SJSA1 (cell line): ENCODE data around the gene ALK. TPM values are rescaled to one million over a fixed set of nuclear protein-coding genes. Genes with fewer than 3 reads are reported as not detected.

ENCODE experiments used
- DNase-seq, 2 experiments: peaks; one replicate each; pipeline ENCODE4 v3.0.0-alpha.2; 2015 to 2020; ENCODE audit warnings: low spot score in 2 of 2, low read depth in 1 of 2
- H3K27ac ChIP-seq: fragments of 250-450 bp; sonication (Bioruptor Pico); 2 replicates; pipeline ENCODE4 v1.5.1; 2020; ENCODE audit warnings: mild to moderate bottlenecking, moderate library complexity
- H3K27me3 ChIP-seq: fragments of 250-450 bp; sonication (Bioruptor Pico); replicated peaks from 2 replicates; pipeline ENCODE4 v1.5.1; 2020; ENCODE audit warnings: mild to moderate bottlenecking, moderate library complexity
- H3K36me3 ChIP-seq: fragments of 250-450 bp; sonication (Bioruptor Pico); 2 replicates; pipeline ENCODE4 v1.5.1; 2020; ENCODE audit warnings: mild to moderate bottlenecking
- H3K4me1 ChIP-seq: fragments of 250-450 bp; sonication (Bioruptor Pico); replicated peaks from 2 replicates; pipeline ENCODE4 v1.6.1; 2021; ENCODE audit warnings: mild to moderate bottlenecking
- H3K4me3 ChIP-seq: fragments of 250-450 bp; sonication (Bioruptor Pico); 2 replicates; pipeline ENCODE4 v1.5.1; 2020; ENCODE audit warnings: mild to moderate bottlenecking
- H3K9me3 ChIP-seq: fragments of 250-450 bp; sonication (Bioruptor Pico); replicated peaks from 2 replicates; pipeline ENCODE4 v1.5.1; 2020; ENCODE audit warnings: mild to moderate bottlenecking
- total RNA-seq: library from RNA; depleted of rRNA; stranded (reverse); fragments of >200 nt; shearing (Covaris generic); gene quantifications from 2 replicates; pipeline ENCODE4 v1.2.3, GENCODE V29; 2014

ALK gene
- total RNA-seq, 1 experiment from 2014 or later: not detected

GRCh38 chr2:29227935-29228675 lies 693.3 kb downstream of the ALK start:
- DNase-seq: peak; percentile 32 to 61
- no peaks in the 10 kb centered on the region for H3K9me3 ChIP-seq
- H3K27ac ChIP-seq: no peak overlapping the region
- H3K27me3 ChIP-seq: peaks cover 13% of the 10 kb centered on the region; the same call in 1 of the 2 replicates
- no peaks in the 10 kb centered on the region for H3K36me3 ChIP-seq
- no peak overlapping the region for H3K4me3 ChIP-seq
- H3K4me1 ChIP-seq: peaks cover 8% of the 10 kb centered on the region

- Histone ChIP-seq H3K27ac (no peak overlapping the region), H3K27me3 (peaks cover 6% of the 10 kb centered on the region; the same call in 1 of the 2 replicates), H3K36me3 (no peaks in the 10 kb centered on the region), H3K9me3 (no peaks in the 10 kb centered on the region), H3K4me3 (no peak overlapping the region), H3K4me1 (peaks cover 8% of the 10 kb centered on the region)
- no peak for DNase-seq
Measured at GRCh38 chr2:29226808-29227207, 694.6 kb downstream of the ALK start.

- Histone ChIP-seq H3K9me3 (no peaks in the 10 kb centered on the region), H3K4me3 (no peak overlapping the region), H3K4me1 (peaks cover 8% of the 10 kb centered on the region), H3K27me3 (peaks cover 6% of the 10 kb centered on the region; the same call in 1 of the 2 replicates), H3K27ac (no peak overlapping the region), H3K36me3 (no peaks in the 10 kb centered on the region)
- no peak for DNase-seq
Measured at GRCh38 chr2:29226375-29226774, 695.0 kb downstream of the ALK start.

GRCh38 chr2:29225814-29226213 lies 695.6 kb downstream of the ALK start:
- Histone ChIP-seq H3K4me3 (no peak overlapping the region), H3K36me3 (no peaks in the 10 kb centered on the region), H3K9me3 (no peaks in the 10 kb centered on the region), H3K27ac (no peak overlapping the region), H3K27me3 (peaks cover 6% of the 10 kb centered on the region; the same call in 1 of the 2 replicates), H3K4me1 (peaks cover 8% of the 10 kb centered on the region)
- DNase-seq: no peak

GRCh38 chr2:29224693-29225551 lies 696.5 kb downstream of the ALK start:
- no peak for DNase-seq
- peaks cover 6% of the 10 kb centered on the region; the same call in 1 of the 2 replicates for H3K27me3 ChIP-seq
- H3K36me3 ChIP-seq: no peaks in the 10 kb centered on the region
- H3K4me1 ChIP-seq: peaks cover 8% of the 10 kb centered on the region
- H3K4me3 ChIP-seq: no peak overlapping the region
- no peaks in the 10 kb centered on the region for H3K9me3 ChIP-seq
- no peak overlapping the region for H3K27ac ChIP-seq

GRCh38 chr2:29223851-29224692 lies 697.3 kb downstream of the ALK start:
- Histone ChIP-seq H3K27me3 (no peaks in the 10 kb centered on the region), H3K9me3 (no peaks in the 10 kb centered on the region), H3K4me1 (peaks cover 8% of the 10 kb centered on the region), H3K4me3 (no peak overlapping the region), H3K36me3 (no peaks in the 10 kb centered on the region), H3K27ac (no peak overlapping the region)
- DNase-seq: peak in 1 of 2 experiments; percentile 14

GRCh38 chr2:29223257-29223656 lies 698.1 kb downstream of the ALK start:
- no peaks in the 10 kb centered on the region for H3K27me3 ChIP-seq
- H3K36me3 ChIP-seq: no peaks in the 10 kb centered on the region
- H3K4me1 ChIP-seq: peaks cover 6% of the 10 kb centered on the region
- no peak for DNase-seq
- H3K27ac ChIP-seq: no peak overlapping the region
- no peak overlapping the region for H3K4me3 ChIP-seq
- H3K9me3 ChIP-seq: no peaks in the 10 kb centered on the region

- H3K4me3 ChIP-seq: no peak overlapping the region
- no peaks in the 10 kb centered on the region for H3K36me3 ChIP-seq
- DNase-seq: no peak
- no peak overlapping the region for H3K27ac ChIP-seq
- H3K4me1 ChIP-seq: no peaks in the 10 kb centered on the region; the same call in 1 of the 2 replicates
- no peaks in the 10 kb centered on the region for H3K9me3 ChIP-seq
- H3K27me3 ChIP-seq: no peaks in the 10 kb centered on the region
Measured at GRCh38 chr2:29222381-29223179, 698.8 kb downstream of the ALK start.

- no peak overlapping the region for H3K27ac ChIP-seq
- H3K9me3 ChIP-seq: no peaks in the 10 kb centered on the region
- DNase-seq: no peak
- no peaks in the 10 kb centered on the region for H3K36me3 ChIP-seq
- H3K4me3 ChIP-seq: no peak overlapping the region
- no peaks in the 10 kb centered on the region for H3K4me1 ChIP-seq
- no peaks in the 10 kb centered on the region for H3K27me3 ChIP-seq
Measured at GRCh38 chr2:29220506-29221270, 700.7 kb downstream of the ALK start.

- Histone ChIP-seq H3K9me3 (no peaks in the 10 kb centered on the region), H3K4me1 (no peaks in the 10 kb centered on the region), H3K27me3 (no peaks in the 10 kb centered on the region), H3K4me3 (no peak overlapping the region), H3K36me3 (no peaks in the 10 kb centered on the region), H3K27ac (no peak overlapping the region)
- peak in 1 of 2 experiments; percentile 12 for DNase-seq
Measured at GRCh38 chr2:29219374-29219773, 702.0 kb downstream of the ALK start.

GRCh38 chr2:29218550-29219125 lies 702.7 kb downstream of the ALK start:
- Histone ChIP-seq H3K4me1 (no peaks in the 10 kb centered on the region), H3K9me3 (no peaks in the 10 kb centered on the region), H3K36me3 (no peaks in the 10 kb centered on the region), H3K27ac (no peak overlapping the region), H3K27me3 (no peaks in the 10 kb centered on the region), H3K4me3 (no peak overlapping the region)
- DNase-seq: no peak

GRCh38 chr2:29218071-29218470 lies 703.3 kb downstream of the ALK start:
- no peaks in the 10 kb centered on the region for H3K4me1 ChIP-seq
- H3K36me3 ChIP-seq: no peaks in the 10 kb centered on the region
- no peak overlapping the region for H3K27ac ChIP-seq
- H3K4me3 ChIP-seq: no peak overlapping the region
- no peaks in the 10 kb centered on the region for H3K9me3 ChIP-seq
- H3K27me3 ChIP-seq: no peaks in the 10 kb centered on the region
- DNase-seq: no peak
